ENCODE results near the gene PARD3B.

DNA sequence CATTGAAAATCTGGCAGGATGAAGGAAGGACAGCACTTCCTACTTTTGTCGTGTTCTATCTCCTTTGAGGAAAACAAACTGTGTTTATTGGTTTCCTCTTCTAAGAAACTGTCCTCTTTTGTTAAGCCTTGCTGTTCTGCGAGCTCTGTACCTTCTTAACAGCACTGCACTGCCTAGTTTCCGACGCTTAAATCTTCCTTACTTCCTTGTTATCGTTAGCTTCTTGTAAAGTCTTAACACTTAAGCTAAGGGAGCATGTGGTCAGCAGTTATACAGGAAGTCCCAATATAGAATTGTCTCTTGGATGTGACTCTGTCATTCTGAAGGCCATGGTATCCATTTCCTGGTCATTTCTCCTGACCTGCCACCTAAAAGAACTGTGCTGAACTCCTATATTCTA, 584.3 kb downstream of the PARD3B start:
- TF ChIP-seq, protein P1, sequence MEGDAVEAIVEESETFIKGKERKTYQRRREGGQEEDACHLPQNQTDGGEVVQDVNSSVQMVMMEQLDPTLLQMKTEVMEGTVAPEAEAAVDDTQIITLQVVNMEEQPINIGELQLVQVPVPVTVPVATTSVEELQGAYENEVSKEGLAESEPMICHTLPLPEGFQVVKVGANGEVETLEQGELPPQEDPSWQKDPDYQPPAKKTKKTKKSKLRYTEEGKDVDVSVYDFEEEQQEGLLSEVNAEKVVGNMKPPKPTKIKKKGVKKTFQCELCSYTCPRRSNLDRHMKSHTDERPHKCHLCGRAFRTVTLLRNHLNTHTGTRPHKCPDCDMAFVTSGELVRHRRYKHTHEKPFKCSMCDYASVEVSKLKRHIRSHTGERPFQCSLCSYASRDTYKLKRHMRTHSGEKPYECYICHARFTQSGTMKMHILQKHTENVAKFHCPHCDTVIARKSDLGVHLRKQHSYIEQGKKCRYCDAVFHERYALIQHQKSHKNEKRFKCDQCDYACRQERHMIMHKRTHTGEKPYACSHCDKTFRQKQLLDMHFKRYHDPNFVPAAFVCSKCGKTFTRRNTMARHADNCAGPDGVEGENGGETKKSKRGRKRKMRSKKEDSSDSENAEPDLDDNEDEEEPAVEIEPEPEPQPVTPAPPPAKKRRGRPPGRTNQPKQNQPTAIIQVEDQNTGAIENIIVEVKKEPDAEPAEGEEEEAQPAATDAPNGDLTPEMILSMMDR (IDR thresholded peaks at IDR 0.05), result no peak
- no peak for TF ChIP-seq POLR2AphosphoS5 (IDR thresholded peaks at IDR 0.05)

All from transverse colon (tissue), 4 donors.